HFFc6 (cell line): ENCODE measurements around the gene RET. TPM values are rescaled to one million over a fixed set of nuclear protein-coding genes. Genes with fewer than 3 reads are reported as not detected.

ENCODE experiments used
- DNase-seq: peaks from one replicate; pipeline ENCODE4 v3.0.0-alpha.2; 2018
- H3K27ac Mint-ChIP-seq: 2 replicates; pipeline ENCODE4 v1.8.0; 2020; ENCODE audit warnings: mild to moderate bottlenecking, mixed read lengths
- H3K27me3 Mint-ChIP-seq: 2 replicates; pipeline ENCODE4 v1.8.0; 2021; ENCODE audit warnings: mild to moderate bottlenecking, moderate library complexity, mixed read lengths; ENCODE audit not compliant: insufficient read depth
- H3K36me3 Mint-ChIP-seq: 2 replicates; pipeline ENCODE4 v1.8.0; 2021; ENCODE audit warnings: low read depth, mixed read lengths
- H3K4me1 Mint-ChIP-seq: 2 replicates; pipeline ENCODE4 v1.8.0; 2020; ENCODE audit warnings: low read depth, mixed read lengths
- H3K4me3 Mint-ChIP-seq: 2 replicates; pipeline ENCODE4 v1.8.0; 2020; ENCODE audit warnings: mild to moderate bottlenecking, moderate library complexity, mixed read lengths
- H3K9me3 Mint-ChIP-seq: 2 replicates; pipeline ENCODE4 v1.8.0; 2020; ENCODE audit warnings: mild to moderate bottlenecking, mixed read lengths
- CTCF ChIP-seq: fragments of 200-600 bp; sonication (generic); IDR thresholded peaks from 2 replicates; pipeline ENCODE4 v1.5.0; 2021; ENCODE audit warnings: antibody characterized with exemption, mild to moderate bottlenecking
- total RNA-seq, 6 experiments: library from RNA; stranded (reverse); fragmentation: NEBNext Ultra II Directional; extraction: Animal tissue kit (Norgen Biotek cat#: 25700); gene quantifications; 2 replicates in 1 of 6; 3 replicates in 5 of 6; pipeline ENCODE4 v1.2.3, GENCODE V29; 2021

The RET gene
- total RNA-seq, 6 experiments from 2014 or later = 0.08 to 0.62 (median 0.46) TPM; not detected in 1

- Mint-ChIP-seq H3K4me3 (no peak overlapping the region), H3K27ac (no peak overlapping the region), H3K36me3 (no peaks in the 10 kb centered on the region), H3K4me1 (no peaks in the 10 kb centered on the region), H3K9me3 (no peaks in the 10 kb centered on the region), H3K27me3 (peaks cover 47% of the 10 kb centered on the region)
- TF ChIP-seq CTCF = no peak
- DNase-seq = no peak
These were observed 5.2 kb downstream of the RET start for GRCh38 chr10:43082087-43082486.

GRCh38 chr10:43082746-43083145 is 5.9 kb downstream of the RET start:
- peaks cover 46% of the 10 kb centered on the region for H3K27me3 Mint-ChIP-seq
- no peaks in the 10 kb centered on the region for H3K4me1 Mint-ChIP-seq
- no peak overlapping the region for H3K27ac Mint-ChIP-seq
- no peak overlapping the region for H3K4me3 Mint-ChIP-seq
- H3K9me3 Mint-ChIP-seq = no peaks in the 10 kb centered on the region
- no peaks in the 10 kb centered on the region for H3K36me3 Mint-ChIP-seq
- no peak for DNase-seq
- TF ChIP-seq CTCF = no peak

GRCh38 chr10:43083764-43084163 is 6.9 kb downstream of the RET start:
- no peak for TF ChIP-seq CTCF
- H3K27me3 Mint-ChIP-seq = peaks cover 42% of the 10 kb centered on the region

GRCh38 chr10:43084812-43085211 is 7.9 kb downstream of the RET start:
- Mint-ChIP-seq H3K27ac (no peak overlapping the region), H3K4me1 (no peaks in the 10 kb centered on the region), H3K27me3 (peaks cover 37% of the 10 kb centered on the region), H3K4me3 (no peak overlapping the region), H3K9me3 (no peaks in the 10 kb centered on the region), H3K36me3 (no peaks in the 10 kb centered on the region)
- no peak for DNase-seq
- no peak for TF ChIP-seq CTCF

More at GRCh38 chr10:43083764-43084163, 6.9 kb downstream of the RET start:
- no peak overlapping the region for H3K27ac Mint-ChIP-seq
- H3K4me3 Mint-ChIP-seq = no peak overlapping the region
- H3K9me3 Mint-ChIP-seq = no peaks in the 10 kb centered on the region
- H3K4me1 Mint-ChIP-seq = no peaks in the 10 kb centered on the region
- no peaks in the 10 kb centered on the region for H3K36me3 Mint-ChIP-seq
- no peak for DNase-seq

GRCh38 chr10:43086321-43086942 is 9.6 kb downstream of the RET start:
- Mint-ChIP-seq H3K9me3 (no peaks in the 10 kb centered on the region), H3K36me3 (no peaks in the 10 kb centered on the region), H3K4me3 (no peak overlapping the region), H3K27ac (no peak overlapping the region), H3K4me1 (no peaks in the 10 kb centered on the region), H3K27me3 (peaks cover 28% of the 10 kb centered on the region)
- DNase-seq = no peak
- TF ChIP-seq CTCF = no peak

- Mint-ChIP-seq H3K27me3 (peaks cover 24% of the 10 kb centered on the region), H3K36me3 (no peaks in the 10 kb centered on the region), H3K27ac (no peak overlapping the region), H3K4me1 (no peaks in the 10 kb centered on the region), H3K4me3 (no peak overlapping the region), H3K9me3 (no peaks in the 10 kb centered on the region)
- no peak for TF ChIP-seq CTCF
- no peak for DNase-seq
These were observed 12.7 kb downstream of the RET start for GRCh38 chr10:43089519-43089918.
